HAP-1 (cell line): ENCODE measurements around the gene BRD1.

Experiments
- DNase-seq, 2 experiments: peaks; one replicate each; pipeline ENCODE4 v3.0.0-alpha.2; 2016 to 2020; ENCODE audit warnings: low spot score in 2 of 2
- H3K27me3 ChIP-seq: fragments of 250-450 bp; sonication (Bioruptor Pico); 2 replicates; pipeline ENCODE4 v1.5.1; 2020; ENCODE audit warnings: low read depth, mild to moderate bottlenecking, moderate library complexity
- H3K36me3 ChIP-seq: fragments of 250-450 bp; sonication (Bioruptor Pico); replicated peaks from 2 replicates; pipeline ENCODE4 v1.5.1; 2020; ENCODE audit warnings: mild to moderate bottlenecking
- H3K4me1 ChIP-seq: fragments of 250-450 bp; sonication (Bioruptor Pico); 2 replicates; pipeline ENCODE4 v1.5.1; 2020; ENCODE audit warnings: mild to moderate bottlenecking
- H3K4me3 ChIP-seq: fragments of 250-450 bp; sonication (Bioruptor Pico); 2 replicates; pipeline ENCODE4 v1.5.1; 2020; ENCODE audit warnings: mild to moderate bottlenecking, moderate library complexity
- H3K9me3 ChIP-seq: fragments of 250-450 bp; sonication (Bioruptor Pico); 2 replicates; pipeline ENCODE4 v1.5.1; 2020; ENCODE audit warnings: mild to moderate bottlenecking, moderate library complexity
- in situ Hi-C: fragments of 300-500 bp; cut with MboI; formaldehyde crosslinking; loops from 3 replicates; pipeline ENCODE4 v1.14.3; 2020; ENCODE audit warnings: low sequenced_read_pairs, inconsistent platforms, mixed read lengths

Gene BRD1

DNA sequence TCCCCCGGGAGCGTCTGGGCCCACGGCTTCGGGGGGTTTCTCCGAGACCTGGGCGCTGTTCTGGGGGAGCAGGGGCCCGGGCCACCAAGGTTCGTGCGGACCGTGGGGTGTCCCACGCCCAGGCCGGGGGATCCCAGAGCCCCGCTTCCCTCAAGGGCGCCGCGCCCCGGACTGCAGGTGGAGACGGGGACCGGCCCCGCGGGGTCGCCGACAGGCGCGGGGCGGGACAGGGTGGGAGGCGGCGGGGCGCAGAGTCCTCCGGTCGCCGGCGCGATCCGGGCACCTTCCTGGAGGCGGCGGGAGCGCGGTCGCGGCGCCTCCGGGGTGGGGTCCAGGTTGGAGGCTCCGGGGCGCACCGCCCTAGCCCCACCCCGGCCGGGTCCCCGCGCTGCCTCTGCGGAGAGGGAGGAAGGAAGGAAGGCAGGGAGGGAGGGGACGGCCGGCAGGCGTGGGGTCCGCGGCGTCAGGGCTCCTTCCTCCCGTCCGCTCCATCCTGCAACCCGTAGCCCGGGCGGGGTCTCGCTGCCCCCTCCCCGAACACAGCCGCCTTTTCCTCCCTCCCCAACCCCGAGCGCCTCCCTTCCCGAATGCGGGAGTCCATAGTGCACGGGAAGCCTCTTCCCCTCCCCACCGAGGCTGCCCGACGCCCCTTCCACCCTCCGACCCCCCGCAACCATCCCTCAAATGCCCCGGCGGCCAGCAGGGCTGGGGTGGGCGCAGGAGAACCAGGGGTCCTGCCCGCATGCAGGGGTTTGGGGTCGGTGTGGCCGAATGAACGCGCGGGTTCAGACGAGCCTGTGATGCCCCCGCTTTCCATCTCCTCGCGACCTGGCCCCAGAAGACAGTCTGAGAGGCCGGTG, 21.7 kb upstream of the BRD1 start:
- no peaks in the 10 kb centered on the region for H3K9me3 ChIP-seq
- DNase-seq, result no peak
- H3K4me1 ChIP-seq, result no peaks in the 10 kb centered on the region; the same call in 1 of the 2 replicates
- peak overlapping the region; percentile 20 for H3K4me3 ChIP-seq
- in situ Hi-C loops, result no loop called here
- no peaks in the 10 kb centered on the region for H3K36me3 ChIP-seq
- peaks cover 54% of the 10 kb centered on the region for H3K27me3 ChIP-seq

DNA sequence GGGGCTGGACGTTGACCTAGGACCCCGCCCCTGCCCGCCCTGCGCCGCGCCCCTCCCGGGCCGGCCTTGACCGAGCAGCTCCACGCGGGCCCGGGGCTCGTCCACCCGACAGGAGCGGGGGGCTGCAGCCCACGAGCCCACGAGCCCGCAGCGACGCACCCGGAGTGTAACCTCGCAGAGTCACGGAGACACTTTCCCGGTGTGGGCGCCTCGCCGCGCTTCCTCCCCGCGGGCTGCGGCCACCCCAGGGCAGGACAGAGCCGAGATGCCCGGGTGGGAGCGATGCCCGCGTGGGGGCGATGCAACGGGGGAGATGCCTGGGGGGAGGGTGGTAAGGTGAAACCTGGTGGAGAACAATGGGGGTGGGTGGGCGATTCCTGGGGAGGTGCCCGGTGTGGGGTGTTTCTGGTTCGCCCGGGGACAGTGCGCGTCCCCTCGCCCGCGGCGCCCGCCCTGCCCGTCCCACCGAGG, 21.1 kb upstream of the BRD1 start:
- Histone ChIP-seq H3K4me3 (peak overlapping the region; percentile 20), H3K27me3 (peaks cover 54% of the 10 kb centered on the region), H3K36me3 (no peaks in the 10 kb centered on the region), H3K4me1 (no peaks in the 10 kb centered on the region; the same call in 1 of the 2 replicates), H3K9me3 (no peaks in the 10 kb centered on the region)
- in situ Hi-C loops, result no loop called here
- no peak for DNase-seq

DNA sequence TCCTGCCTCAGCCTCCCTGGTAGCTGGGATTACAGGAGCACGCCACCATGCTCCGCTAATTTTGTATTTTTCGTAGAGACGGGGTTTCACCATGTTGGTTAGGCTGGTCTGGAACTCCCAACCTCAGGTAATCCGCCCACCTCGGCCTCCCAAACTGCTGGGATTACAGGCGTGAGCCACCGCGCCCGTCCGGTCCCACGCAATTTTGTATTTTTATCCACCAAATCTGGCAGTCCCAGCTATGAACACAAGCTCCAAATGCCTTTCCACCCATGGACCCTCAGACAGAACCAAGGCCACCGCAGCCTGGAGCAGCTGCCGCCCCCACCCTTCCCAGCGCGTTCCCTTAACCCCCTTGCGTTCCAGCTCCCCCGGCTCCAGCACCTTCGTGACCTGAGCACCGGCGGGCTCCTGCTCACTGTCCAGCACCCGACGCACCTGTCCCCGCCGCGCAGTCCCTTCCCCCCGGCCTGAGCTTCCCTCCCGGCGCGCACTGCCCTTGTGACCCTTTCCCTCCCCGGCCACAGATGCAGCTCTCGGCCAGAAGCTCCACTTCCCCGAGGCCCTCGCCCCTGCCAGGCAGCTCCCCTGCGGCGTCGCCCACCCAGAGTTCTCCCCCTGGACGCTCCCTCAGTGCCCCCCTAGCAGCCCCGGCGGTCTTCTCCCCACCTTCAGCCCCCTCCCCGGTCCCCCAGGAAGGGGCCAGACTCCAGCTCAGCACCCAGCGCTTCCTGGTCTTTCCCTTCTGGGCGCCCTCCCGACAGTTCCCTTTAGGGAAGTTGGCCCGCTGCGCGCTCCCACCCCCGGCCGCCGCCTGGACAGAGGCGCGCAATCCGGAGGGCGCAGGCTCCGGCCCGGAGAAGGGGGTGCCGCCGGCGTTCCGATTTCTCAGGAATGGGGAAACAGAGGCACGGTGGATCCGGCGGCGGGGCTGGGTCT, 20.3 kb upstream of the BRD1 start:
- H3K9me3 ChIP-seq, result no peaks in the 10 kb centered on the region
- H3K36me3 ChIP-seq, result no peaks in the 10 kb centered on the region
- no peak for DNase-seq
- peak overlapping the region; percentile 20 for H3K4me3 ChIP-seq
- in situ Hi-C loops, result no loop called here
- peaks cover 54% of the 10 kb centered on the region for H3K27me3 ChIP-seq
- no peaks in the 10 kb centered on the region; the same call in 1 of the 2 replicates for H3K4me1 ChIP-seq

DNA sequence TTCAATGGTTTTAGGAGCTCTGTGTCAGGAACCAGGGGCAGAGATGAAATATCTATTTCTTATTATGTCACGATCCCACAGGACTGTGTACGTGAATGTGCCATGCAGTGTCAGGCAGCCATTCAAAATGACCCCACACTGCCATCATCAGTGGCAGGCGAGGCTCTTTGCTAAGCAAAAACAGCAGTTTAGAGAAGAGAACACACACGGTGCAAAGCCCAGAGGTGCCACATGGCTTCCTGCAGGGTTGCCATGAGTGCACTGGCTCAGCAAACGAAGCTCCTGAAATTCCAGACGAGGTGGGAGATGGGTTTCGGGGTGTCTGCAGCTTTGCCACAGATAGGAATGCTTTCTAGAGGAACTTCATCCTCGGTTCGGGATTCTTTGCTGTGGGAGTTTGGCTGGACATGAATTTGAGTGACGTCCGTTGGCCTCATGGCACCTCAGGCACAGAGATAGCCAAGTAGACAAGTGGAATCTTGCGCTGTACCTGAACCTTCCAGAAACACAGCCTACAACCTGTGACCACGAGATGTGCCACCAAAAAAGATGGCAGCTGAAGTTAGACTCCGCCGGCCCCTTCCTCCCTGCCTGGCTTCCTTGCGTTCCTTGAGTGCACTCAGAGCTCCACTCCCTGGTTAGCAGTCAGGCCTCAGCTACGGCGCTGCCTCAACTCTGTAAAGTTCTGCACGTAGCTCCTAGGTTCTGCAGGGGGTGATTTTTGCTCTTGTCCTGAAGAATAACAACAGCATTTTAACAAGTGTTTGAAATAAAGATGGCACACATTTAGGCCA, 18.2 kb upstream of the BRD1 start:
- Histone ChIP-seq H3K27me3 (peaks cover 54% of the 10 kb centered on the region), H3K4me1 (no peaks in the 10 kb centered on the region), H3K9me3 (no peaks in the 10 kb centered on the region), H3K4me3 (no peak overlapping the region), H3K36me3 (no peaks in the 10 kb centered on the region)
- in situ Hi-C loops, result no loop called here
- no peak for DNase-seq

DNA sequence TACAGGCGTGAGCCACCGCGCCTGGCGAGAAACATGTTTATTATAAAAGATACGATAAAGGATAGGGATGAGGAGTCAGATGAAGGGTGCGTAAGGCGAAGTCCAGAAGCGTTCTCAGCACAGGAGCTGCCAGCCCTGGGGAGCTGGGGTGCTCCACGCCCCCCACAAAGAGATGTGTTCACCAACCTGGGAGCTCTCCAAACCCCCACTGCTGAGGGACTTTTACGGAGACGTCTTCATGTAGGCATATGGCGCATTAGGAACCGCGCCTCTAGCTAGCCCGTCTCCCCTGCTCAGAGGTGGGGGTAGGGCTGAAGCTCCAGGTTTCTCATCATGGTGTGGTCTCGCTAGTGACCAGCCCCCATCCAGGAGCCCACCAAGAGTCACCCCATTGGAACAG, 17.6 kb upstream of the BRD1 start:
- H3K4me3 ChIP-seq, result no peak overlapping the region
- no peaks in the 10 kb centered on the region for H3K36me3 ChIP-seq
- no peaks in the 10 kb centered on the region for H3K4me1 ChIP-seq
- H3K9me3 ChIP-seq, result no peaks in the 10 kb centered on the region
- in situ Hi-C loops, result no loop called here
- no peak for DNase-seq
- peaks cover 48% of the 10 kb centered on the region for H3K27me3 ChIP-seq

DNA sequence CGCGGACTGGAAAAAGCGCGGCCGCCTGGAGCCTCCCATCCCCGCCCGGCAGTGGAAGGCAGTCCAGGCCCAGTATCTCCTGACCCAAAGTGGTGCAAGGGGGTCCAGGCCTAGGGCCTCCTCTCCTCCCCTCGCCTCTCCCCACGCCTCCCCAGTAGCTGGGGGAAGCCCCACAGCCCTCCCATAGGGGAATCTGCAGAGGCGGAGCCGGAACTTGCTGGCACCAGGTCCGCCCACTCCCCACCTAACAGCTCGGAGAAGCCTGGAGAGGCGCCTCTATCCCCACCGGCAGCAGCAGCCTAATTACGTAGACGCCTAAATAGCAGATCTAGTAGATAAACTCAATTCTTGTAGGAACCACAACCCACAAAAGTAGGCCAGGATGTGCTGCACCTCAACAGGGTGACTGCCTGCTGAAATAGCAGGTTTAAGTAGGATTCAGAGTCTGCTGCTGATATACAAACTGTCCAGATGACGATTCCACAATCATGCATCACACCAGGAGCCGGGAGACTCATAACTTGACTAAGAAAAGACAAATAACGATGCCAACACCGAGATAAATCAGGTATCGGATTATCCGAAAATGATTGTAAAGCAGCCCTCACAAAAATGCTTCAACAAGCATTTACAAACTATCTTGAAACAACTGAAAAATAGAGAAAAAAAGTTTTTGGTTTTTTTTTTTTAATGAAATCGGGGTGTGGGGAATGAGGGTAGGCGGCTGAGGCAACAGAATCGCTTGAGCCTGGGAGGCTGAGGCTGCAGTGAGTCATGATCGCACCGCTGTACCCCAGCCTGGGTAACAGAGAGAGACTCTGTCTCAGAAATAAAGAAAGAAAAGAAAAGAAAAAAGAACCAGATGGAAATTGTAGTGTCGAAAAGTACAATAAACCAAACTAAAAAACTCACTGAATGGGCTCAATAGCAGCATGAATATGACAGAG, 11.4 kb upstream of the BRD1 start:
- no peaks in the 10 kb centered on the region for H3K36me3 ChIP-seq
- no peaks in the 10 kb centered on the region for H3K9me3 ChIP-seq
- in situ Hi-C loops, result no loop called here
- peak; percentile 36 to 46 for DNase-seq
- no peaks in the 10 kb centered on the region for H3K27me3 ChIP-seq
- H3K4me3 ChIP-seq, result no peak overlapping the region
- peaks cover 6% of the 10 kb centered on the region for H3K4me1 ChIP-seq

DNA sequence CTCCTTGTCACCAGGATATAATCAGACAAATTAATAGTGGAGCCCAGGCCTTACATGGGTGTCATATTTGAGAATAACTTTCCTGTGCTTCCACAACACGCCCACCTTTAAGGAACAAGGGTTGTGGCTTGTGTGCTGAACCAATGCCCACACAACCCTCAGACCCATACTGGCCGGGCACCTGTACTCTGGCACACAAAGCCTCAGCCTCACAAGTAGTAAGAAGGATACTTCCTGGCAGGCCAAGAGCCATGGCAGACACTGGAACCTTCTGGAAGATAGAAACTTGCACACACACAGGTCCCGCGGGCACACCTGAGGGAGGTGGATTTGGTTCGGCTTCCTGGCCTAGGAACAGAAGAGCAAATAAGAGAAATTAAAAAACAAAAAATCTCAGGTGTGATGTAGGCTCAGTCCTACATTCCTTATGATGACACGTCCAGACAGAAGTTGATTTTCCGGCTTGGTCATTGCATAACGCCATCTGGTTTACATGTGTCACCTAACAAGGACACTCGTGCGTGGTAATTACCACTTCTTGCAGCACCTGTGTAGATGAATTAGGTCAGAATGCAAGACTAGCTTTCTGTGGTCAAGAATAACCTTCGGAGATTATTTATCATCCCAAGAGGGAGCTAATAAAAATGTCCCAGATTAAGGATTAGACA, 5.8 kb upstream of the BRD1 start:
- no peak for DNase-seq
- in situ Hi-C loops, result no loop called here
- H3K4me3 ChIP-seq, result no peak overlapping the region

DNA sequence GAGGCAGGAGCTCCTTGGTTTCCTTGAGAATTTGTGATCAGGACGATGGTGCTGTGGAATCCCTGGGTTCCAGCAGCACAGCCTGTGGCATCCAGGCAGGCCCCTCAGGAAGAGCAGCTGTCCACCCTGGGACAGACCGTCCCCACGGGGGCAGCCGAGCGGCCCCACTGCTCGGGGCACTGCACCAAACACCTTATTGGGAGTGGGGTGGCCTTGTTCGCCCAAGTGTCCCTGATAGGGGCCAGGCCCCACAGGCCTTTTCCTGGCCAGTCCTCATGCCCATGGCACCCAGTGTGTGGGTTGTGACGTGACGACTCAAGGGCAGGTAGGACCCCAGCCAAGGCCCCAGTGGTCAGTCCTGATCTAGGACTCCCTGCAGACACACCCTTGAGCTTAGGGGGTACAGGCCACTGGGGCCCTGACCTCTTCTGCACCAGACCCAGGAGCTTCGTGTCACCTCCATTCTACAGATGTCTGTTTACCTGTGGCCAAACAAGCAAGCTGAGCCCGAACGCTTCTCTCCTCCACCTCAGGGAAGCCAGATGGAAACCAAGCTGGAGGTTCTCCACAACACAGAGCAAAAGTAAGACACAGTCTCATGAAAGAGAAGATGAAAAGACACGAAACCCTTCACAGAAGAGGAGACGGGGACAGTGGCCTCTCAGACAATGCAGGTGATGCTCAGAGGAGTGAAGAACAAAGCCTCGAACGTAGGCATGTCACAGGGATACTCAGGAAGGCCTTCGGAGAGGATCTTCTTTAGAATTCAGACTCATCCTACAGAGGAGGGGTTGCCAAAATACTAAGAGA, 1.6 kb upstream of the BRD1 start:
- in situ Hi-C loops, result no loop called here
- H3K27me3 ChIP-seq, result peaks cover 3% of the 10 kb centered on the region; the same call in 1 of the 2 replicates
- peaks cover 8% of the 10 kb centered on the region for H3K4me1 ChIP-seq
- peaks cover 24% of the 10 kb centered on the region for H3K36me3 ChIP-seq
- H3K4me3 ChIP-seq, result no peak overlapping the region
- no peaks in the 10 kb centered on the region; the same call in 1 of the 2 replicates for H3K9me3 ChIP-seq
- DNase-seq, result no peak

More for the DNA sequence above, 5.8 kb upstream of the BRD1 start:
- peaks cover 3% of the 10 kb centered on the region; the same call in 1 of the 2 replicates for H3K27me3 ChIP-seq
- no peaks in the 10 kb centered on the region; the same call in 1 of the 2 replicates for H3K9me3 ChIP-seq
- H3K36me3 ChIP-seq, result no peaks in the 10 kb centered on the region
- H3K4me1 ChIP-seq, result no peaks in the 10 kb centered on the region

DNA sequence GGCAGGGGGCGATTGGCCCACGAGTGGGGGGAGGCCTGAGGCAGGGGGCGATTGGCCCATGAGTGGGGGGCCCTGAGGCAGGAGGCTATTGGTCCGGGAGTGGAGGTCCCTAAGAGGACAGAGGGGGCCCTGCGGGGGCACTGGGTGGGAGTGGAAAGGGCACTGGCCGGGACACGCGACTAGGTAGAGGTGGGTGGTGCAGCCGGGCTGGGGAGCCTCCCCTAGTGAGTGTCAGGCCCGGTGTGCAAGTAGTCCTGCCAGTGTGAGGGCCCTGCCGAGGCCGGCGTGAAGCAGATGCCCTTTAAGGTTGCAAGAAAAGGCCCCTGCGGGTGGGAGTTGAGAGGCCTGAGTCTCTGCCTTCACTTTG, 909 bp upstream of the BRD1 start:
- DNase-seq, result no peak
- Histone ChIP-seq H3K9me3 (no peaks in the 10 kb centered on the region; the same call in 1 of the 2 replicates), H3K27me3 (peaks cover 3% of the 10 kb centered on the region; the same call in 1 of the 2 replicates), H3K4me3 (no peak overlapping the region), H3K4me1 (peaks cover 8% of the 10 kb centered on the region), H3K36me3 (peaks cover 31% of the 10 kb centered on the region)
- in situ Hi-C loops, result no loop called here

DNA sequence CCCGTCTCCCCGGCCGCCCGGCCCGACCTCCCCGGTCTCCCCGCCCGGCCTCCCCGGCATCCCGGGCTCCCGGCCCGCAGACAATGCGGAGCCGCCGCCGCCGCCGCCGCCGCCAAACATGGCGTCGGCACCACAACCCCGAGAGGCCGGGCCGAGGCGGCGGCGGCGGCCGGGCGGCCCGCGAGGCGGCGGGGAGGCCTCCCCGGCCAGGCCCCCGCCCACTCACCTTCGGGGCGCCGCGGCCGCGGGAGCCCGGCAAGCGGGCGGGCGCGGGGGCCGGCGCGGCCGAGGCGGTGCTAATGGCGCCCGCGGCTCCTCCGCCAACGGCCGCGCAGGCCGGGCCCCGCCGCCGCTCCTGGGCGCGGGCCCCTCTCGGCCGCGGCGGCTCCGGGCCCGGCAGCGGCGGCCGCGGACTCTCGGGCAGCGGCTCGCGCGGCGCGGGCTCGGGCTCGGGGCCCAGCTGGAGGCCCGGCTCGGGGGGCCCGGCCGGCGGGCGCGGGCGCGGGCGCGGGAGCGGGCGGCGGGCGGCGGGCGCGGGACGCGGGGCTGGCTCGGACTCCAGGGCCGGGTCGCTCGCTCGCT, 311 bp downstream of the BRD1 start:
- no peak for DNase-seq
- in situ Hi-C loops, result no loop called here
- Histone ChIP-seq H3K36me3 (peaks cover 43% of the 10 kb centered on the region), H3K4me3 (peak overlapping the region; percentile 72), H3K4me1 (peaks cover 8% of the 10 kb centered on the region), H3K9me3 (no peaks in the 10 kb centered on the region; the same call in 1 of the 2 replicates), H3K27me3 (peaks cover 3% of the 10 kb centered on the region; the same call in 1 of the 2 replicates)
